ENCODE measurements around the gene IER2. TPM values are rescaled to one million over a fixed set of nuclear protein-coding genes. Genes with fewer than 3 reads are reported as not detected.
A peak's percentile ranks its signal among the peaks of the same experiment; 100 is the strongest.
"Not testable (repeated sequence)": the region's sequence is repeated elsewhere in the genome, so short reads cannot be mapped to it uniquely, and the experiment has no call there.

The IER2 gene
- total RNA-seq, 2 experiments from 2014 or later: 128 to 132 TPM

DNA sequence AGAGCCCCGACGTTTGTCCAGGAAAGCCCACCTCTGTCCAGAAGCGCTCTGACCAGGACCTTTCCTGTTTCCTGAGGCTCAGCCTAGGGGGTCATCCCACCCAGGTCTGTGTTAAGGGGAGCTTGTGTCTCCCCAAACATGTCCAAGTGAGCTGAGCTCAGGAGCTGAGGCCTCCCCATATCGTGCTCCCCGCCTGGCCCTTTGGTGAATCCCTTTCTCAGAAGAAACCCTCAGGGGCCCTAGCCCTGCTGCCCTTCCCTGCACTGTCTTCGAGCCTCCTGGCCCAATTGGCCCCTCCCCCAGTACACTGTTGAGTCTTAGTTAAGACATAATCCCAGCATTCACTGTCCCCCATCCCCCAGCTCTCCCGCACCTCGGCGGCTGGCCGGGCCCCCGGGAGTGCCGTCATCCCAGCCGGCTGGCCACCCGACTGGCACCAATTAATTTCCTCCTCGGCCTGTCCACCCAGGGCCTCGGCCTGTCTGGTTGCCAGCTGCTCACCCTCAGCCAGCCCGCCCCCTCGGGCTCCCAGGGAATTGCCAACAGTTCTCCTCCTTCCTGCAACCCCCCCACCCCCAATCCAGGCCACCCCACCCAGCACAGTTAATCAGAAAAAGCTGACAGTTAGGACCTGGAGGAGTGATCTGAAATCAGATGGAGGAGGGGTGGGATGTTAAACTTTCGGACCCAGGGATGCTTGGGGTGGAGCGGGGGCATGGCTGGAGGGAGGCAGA is 13.6 kb downstream of the IER2 start:
- peak overlapping the region; percentile 70 for H3K4me3 Mint-ChIP-seq
- peak; percentile 62 for DNase-seq
- peak overlapping the region; percentile 92 for H3K27ac Mint-ChIP-seq
- H3K4me1 Mint-ChIP-seq: peaks cover 64% of the 10 kb centered on the region
- no peaks in the 10 kb centered on the region for H3K9me3 Mint-ChIP-seq
- H3K27me3 Mint-ChIP-seq: no peaks in the 10 kb centered on the region
- peaks cover 2% of the 10 kb centered on the region for H3K36me3 Mint-ChIP-seq

- no peaks in the 10 kb centered on the region for H3K27me3 Mint-ChIP-seq
- H3K27ac Mint-ChIP-seq: peak overlapping the region; percentile 92
- peaks cover 2% of the 10 kb centered on the region for H3K36me3 Mint-ChIP-seq
Observed at GRCh38 chr19:13164343-13165161, 14.3 kb downstream of the IER2 start.

DNA sequence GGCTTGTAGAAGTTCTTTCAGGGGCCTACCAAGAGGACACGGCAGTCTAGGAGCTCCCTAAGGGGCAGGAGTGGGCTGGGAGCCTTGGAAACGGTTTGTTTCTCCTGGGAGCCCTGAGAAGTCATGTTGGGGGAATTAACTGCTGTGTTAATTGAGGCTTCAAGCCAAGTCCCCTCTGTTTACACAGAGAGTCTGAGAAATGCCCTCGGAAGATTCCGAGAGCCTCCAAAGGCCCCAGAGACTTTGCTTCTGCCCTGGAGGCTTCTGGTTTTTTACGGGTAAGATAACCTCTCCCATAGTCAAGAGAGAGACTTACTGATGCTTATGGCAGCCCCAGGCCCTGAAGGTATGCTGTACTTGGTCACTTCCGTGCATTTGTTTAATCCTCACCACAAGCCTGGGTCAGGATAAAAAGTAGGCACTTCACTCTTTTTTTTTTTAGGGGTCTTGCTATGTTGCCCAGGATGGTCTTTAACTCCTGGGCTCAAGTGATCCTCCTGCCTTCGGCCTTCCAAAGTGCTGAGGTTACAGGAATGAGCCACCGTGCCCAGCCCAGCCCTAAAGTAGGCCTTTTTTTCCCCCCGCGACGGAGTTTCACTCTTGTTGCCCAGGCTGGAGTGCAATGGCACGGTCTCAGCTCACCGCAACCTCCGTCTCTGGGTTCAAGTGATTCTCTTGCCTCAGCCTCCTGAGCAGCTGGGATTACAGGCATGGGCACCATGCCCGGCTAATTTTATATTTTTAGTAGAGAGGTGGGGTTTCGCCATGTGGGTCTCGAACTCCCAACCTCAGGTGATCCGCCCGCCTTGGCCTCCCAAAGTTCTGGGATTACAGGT is 15.2 kb downstream of the IER2 start:
- Mint-ChIP-seq H3K4me3 (no peak overlapping the region), H3K4me1 (peaks cover 72% of the 10 kb centered on the region), H3K27ac (peak overlapping the region; percentile 92), H3K36me3 (peaks cover 2% of the 10 kb centered on the region), H3K27me3 (no peaks in the 10 kb centered on the region), H3K9me3 (no peaks in the 10 kb centered on the region)
- DNase-seq: no peak

More at GRCh38 chr19:13164343-13165161, 14.3 kb downstream of the IER2 start:
- no peak for DNase-seq
- Mint-ChIP-seq H3K4me1 (peaks cover 72% of the 10 kb centered on the region), H3K9me3 (no peaks in the 10 kb centered on the region), H3K4me3 (peak overlapping the region; percentile 65)

GRCh38 chr19:13166151-13166550 is 15.9 kb downstream of the IER2 start:
- not testable (repeated sequence) for H3K27me3 Mint-ChIP-seq, H3K27ac Mint-ChIP-seq, H3K4me3 Mint-ChIP-seq

DNA sequence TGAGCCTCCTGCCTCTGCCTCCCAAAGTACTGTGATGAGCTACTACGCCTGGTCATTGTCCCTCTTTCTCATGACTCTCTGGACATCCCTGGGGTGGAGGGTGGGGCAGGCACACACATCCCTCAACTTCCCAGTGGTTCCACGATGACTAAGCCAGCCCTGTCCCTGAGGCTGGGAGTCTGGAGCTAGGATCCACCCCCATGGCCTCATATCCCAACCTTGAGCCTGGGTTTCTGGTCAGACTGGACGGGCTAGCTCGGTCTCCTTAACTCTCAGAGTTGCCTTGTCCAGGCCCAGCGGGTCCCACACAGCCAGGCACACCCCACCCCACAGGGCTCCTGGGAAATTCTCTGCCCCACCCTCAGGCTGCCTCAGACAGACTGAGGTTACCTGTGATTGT is 19.6 kb downstream of the IER2 start:
- H3K36me3 Mint-ChIP-seq: peaks cover 5% of the 10 kb centered on the region
- H3K4me3 Mint-ChIP-seq: no peak overlapping the region

More at GRCh38 chr19:13166151-13166550, 15.9 kb downstream of the IER2 start:
- not testable (repeated sequence) for H3K9me3 Mint-ChIP-seq, H3K36me3 Mint-ChIP-seq, DNase-seq
- peaks cover 72% of the 10 kb centered on the region for H3K4me1 Mint-ChIP-seq

DNA sequence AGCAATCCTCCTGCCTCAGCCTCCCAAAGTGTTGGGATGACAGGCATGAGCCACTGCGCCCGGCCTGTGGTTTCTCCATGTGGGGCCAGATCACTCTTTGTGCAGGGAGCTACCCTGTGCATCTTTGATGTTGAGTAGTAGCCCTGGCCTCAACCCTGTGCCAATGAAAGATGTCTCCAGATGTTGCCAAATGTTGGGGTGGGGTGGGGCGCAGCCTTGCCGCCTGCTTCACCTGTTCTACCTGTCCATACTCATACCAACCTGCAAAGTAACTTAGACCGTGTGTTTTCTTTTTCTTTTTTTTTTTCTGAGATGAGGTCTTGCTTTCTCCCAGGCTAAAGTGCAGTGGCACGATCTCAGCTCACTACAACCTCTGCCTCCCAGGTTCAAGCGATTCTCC is 20.9 kb downstream of the IER2 start:
- H3K4me3 Mint-ChIP-seq: no peak overlapping the region

More for the DNA sequence above, 19.6 kb downstream of the IER2 start:
- H3K4me1 Mint-ChIP-seq: peaks cover 78% of the 10 kb centered on the region
- peaks cover 2% of the 10 kb centered on the region for H3K9me3 Mint-ChIP-seq
- DNase-seq: no peak
- H3K27me3 Mint-ChIP-seq: no peaks in the 10 kb centered on the region
- H3K27ac Mint-ChIP-seq: peak overlapping the region; percentile 32

DNA sequence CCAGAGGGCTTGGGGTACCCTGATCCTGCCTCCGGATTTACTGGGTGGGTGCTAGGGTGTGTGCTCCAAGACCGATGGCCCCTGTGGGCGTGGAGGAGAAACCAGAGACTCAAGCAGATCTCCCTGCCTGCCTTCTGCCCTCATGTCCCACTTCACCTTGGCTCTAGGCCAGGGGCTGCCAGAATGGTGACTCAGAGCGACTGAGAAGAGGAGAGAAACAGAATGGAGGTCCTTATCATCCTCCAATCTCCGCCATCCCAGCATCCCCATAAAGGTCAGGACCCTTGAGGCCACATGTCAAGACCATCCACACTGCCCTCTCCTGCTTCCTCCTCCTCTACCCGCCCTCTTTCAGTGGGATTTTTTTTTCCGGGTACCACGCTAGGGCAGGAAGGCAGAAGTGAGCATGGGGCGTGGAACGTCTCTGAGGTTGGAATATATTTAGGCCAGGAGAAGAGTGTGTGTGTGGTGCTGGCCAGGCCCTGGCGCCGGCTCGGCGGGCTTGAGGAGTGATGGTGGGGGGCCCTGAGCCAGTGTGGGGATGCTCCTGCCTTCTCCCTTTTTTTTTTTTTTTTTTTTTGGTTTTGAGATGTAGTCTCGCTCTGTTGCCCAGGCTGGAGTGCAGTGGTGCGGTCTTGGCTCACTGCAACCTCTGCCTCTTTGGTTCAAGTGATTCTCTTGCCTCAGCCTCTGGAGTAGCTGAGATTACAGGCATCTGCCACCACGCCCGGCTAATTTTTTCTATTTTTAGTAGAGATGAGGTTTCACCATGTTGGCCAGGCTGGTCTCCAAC is 22.3 kb downstream of the IER2 start:
- peak; percentile 86 for DNase-seq
- Mint-ChIP-seq H3K4me3 (peak overlapping the region; percentile 87), H3K27me3 (no peaks in the 10 kb centered on the region), H3K9me3 (peaks cover 2% of the 10 kb centered on the region), H3K4me1 (peaks cover 54% of the 10 kb centered on the region), H3K27ac (peak overlapping the region; percentile 99), H3K36me3 (peaks cover 3% of the 10 kb centered on the region)

More for the DNA sequence above, 20.9 kb downstream of the IER2 start:
- H3K36me3 Mint-ChIP-seq: peaks cover 5% of the 10 kb centered on the region
- peaks cover 2% of the 10 kb centered on the region for H3K9me3 Mint-ChIP-seq
- DNase-seq: no peak
- no peaks in the 10 kb centered on the region for H3K27me3 Mint-ChIP-seq
- peaks cover 66% of the 10 kb centered on the region for H3K4me1 Mint-ChIP-seq
- peak overlapping the region; percentile 99 for H3K27ac Mint-ChIP-seq

DNA sequence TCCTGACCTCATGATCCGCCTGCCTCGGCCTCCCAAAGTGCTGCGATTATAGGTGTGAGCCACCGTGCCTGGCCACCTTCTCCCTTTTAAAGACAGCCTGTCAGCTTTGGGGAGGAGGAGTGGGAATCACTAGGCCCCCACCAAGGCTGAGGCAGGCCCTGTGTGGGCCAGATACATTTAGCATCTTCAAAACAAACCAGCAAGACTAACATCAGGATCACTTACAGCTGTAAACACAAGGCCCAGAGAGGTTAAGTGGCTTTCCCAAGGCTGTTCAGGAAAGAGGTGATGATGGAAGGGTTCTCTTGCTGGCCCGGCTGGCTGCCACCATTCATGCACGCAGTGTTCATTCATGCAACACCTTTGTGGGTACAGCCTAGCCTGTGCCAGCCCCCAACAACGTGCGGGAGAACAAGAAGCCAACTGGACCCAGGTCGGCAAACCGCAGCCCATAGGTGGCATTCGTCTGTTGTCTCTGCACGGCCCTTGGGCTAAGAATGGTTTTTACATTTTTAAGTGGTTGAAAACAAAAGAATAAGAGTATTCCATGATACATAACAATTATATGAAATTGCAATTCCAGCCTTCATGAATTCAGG is 23.0 kb downstream of the IER2 start:
- Mint-ChIP-seq H3K36me3 (peaks cover 3% of the 10 kb centered on the region), H3K9me3 (peaks cover 2% of the 10 kb centered on the region), H3K4me3 (peak overlapping the region; percentile 87), H3K27ac (peak overlapping the region; percentile 99), H3K4me1 (peaks cover 50% of the 10 kb centered on the region), H3K27me3 (no peaks in the 10 kb centered on the region)
- no peak for DNase-seq

DNA sequence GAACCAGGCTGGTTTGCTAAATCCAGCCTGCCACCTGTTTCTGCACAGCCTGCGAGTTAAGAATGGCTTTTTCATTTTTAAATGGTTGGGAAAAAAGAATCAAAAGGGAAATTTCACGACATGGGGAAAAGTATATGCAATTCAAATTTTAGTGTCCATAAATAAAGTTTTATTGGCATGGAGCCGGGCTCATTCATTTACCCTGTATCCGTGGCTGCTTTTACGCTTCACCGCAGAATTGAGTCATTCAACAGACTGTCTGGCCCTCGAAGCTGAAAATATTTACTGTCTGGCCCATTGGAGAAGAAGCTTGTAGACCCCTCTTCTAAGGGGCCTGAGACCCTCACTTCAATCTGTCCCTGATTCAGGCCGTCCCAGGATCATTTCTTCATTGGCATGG is 26.1 kb downstream of the IER2 start:
- H3K27me3 Mint-ChIP-seq: no peaks in the 10 kb centered on the region
- no peak overlapping the region for H3K27ac Mint-ChIP-seq
- peaks cover 40% of the 10 kb centered on the region for H3K4me1 Mint-ChIP-seq

GRCh38 chr19:13177584-13177983 is 27.4 kb downstream of the IER2 start:
- not testable (repeated sequence) for H3K27ac Mint-ChIP-seq, H3K9me3 Mint-ChIP-seq, DNase-seq, H3K36me3 Mint-ChIP-seq, H3K27me3 Mint-ChIP-seq, H3K4me3 Mint-ChIP-seq
- peaks cover 35% of the 10 kb centered on the region for H3K4me1 Mint-ChIP-seq

More for the DNA sequence above, 26.1 kb downstream of the IER2 start:
- Mint-ChIP-seq H3K36me3 (peaks cover 3% of the 10 kb centered on the region), H3K9me3 (no peaks in the 10 kb centered on the region), H3K4me3 (no peak overlapping the region)
- DNase-seq: no peak

- H3K27me3 Mint-ChIP-seq, H3K36me3 Mint-ChIP-seq, H3K4me3 Mint-ChIP-seq, DNase-seq, H3K9me3 Mint-ChIP-seq, H3K27ac Mint-ChIP-seq: not testable (repeated sequence)
- peaks cover 28% of the 10 kb centered on the region for H3K4me1 Mint-ChIP-seq
Observed at GRCh38 chr19:13178291-13178690, 28.1 kb downstream of the IER2 start.

DNA sequence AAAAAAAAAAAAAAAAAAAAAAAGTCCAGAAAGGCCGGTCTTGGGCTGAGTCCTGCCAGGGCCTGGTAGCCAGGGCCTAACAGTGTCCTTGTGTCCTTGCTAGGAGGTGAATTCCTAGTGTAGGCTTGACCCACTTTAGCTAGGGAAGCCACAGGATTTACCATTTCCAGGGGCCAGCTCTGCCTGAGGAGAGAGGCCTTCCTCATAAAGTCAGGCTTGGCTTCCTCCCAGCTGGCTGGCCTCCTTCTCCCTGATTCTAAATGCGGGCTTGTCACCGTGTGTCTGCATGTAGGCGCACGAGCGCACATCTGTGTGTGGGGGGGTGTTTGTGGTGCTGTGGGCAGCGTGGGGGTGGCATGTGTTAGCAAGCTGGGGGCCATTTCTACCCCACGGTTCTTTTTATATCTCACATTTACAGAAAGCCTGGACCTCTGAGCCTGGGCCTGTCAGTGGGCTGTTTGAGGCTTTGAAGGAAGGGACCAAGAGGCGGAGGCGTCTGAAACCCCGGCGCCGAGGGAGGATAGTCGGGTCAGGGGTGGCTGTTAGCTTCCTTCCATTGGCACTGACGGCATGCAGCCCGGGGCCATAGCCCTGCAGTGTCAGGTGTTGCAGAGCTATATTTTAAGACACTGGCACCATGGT is 31.7 kb downstream of the IER2 start:
- peaks cover 23% of the 10 kb centered on the region for H3K4me1 Mint-ChIP-seq
- H3K27me3 Mint-ChIP-seq: no peaks in the 10 kb centered on the region
- DNase-seq: peak; percentile 54
- H3K4me3 Mint-ChIP-seq: peak overlapping the region; percentile 34
- no peaks in the 10 kb centered on the region for H3K36me3 Mint-ChIP-seq
- peak overlapping the region; percentile 77 for H3K27ac Mint-ChIP-seq
- no peaks in the 10 kb centered on the region for H3K9me3 Mint-ChIP-seq

GRCh38 chr19:13184926-13185325 is 34.7 kb downstream of the IER2 start:
- not testable (repeated sequence) for H3K4me3 Mint-ChIP-seq, DNase-seq, H3K27me3 Mint-ChIP-seq

More at GRCh38 chr19:13184926-13185325, 34.7 kb downstream of the IER2 start:
- not testable (repeated sequence) for H3K36me3 Mint-ChIP-seq, H3K27ac Mint-ChIP-seq, H3K9me3 Mint-ChIP-seq
- H3K4me1 Mint-ChIP-seq: peaks cover 24% of the 10 kb centered on the region

Data from activated naive CD8-positive, alpha-beta T cell treated with anti-CD3 and anti-CD28 coated beads for 36 hours (primary cell).